HG03469 (cell line): Measurements from ENCODE around the gene ETV3.

ENCODE experiments used
- ATAC-seq: cut with Tn5 transposase; IDR thresholded peaks from one replicate; pipeline ENCODE4 v1.9.1; 2021; ENCODE audit warnings: mild to moderate bottlenecking, moderate library complexity, moderate number of reproducible peaks; ENCODE audit not compliant: unreplicated experiment

The ETV3 gene

DNA sequence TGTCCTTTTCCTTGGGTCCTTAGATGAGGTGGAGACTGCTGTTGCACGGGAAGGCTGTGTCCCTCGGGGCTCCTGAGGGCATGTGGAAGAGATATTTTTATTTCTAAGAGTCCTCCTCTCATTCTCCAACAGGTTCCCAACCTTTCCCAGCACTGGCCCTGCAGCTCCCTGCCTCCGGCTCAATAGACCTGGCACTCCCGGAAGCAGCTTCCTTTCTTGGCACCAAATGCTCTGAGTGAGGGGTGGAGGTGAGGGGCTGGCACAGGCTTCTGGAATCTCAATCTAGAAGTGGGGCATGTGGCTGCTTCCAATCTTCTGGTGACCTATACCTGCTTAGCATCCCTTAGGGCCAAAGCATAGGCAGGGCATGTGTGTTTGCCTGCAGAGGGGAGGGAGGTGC is 43.1 kb downstream of the ETV3 start:
- no peak for ATAC-seq

DNA sequence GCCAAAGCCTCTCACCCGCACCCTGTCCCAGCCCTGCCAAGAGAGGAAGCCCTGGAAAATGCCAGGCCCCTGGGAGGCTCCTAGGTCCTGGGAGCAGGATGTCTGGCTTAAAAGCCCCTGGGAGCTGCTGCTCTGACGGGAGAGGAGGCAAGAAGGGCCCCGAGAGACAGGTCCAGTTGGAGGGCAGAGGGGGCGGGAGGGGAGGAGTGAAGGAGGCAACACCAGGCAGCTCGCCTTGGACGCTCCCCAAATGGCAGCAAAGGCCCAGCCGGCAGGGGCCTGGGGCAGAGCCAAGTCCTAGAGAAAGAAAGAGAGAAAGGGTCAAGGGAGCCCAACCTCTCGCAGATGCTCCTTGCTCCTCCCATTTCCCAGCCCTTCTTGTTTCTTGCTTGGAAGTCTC is 45.4 kb downstream of the ETV3 start:
- ATAC-seq = no peak

DNA sequence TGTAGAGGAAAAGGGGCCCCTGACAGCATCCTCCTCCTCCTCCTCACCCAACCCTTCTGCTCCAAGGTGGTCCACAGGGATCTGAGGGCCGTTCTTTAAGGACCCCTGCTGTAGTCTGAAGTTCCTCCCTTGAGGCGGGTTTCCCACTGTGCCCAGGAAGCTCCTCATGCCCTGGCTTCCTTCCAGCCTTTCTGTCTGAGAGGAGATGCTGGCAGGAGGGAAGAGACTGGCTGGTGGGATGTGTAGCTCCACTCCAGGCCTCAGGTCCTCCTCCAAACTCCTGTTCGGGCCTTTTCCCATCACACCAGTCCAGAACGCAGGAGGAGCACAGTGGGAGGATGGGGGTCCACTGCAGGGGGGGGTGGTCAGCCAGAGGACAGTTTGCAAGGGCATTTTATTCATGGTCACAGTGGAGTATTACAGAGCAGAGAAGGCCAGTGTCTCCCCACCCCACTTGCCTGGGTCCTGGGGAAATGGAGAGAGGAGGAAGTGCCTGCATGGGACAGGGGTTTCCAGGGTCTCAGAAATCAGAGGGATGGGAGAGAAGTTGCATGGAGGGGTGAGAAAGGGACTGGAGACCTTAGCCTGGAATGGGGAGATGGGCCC is 46.4 kb downstream of the ETV3 start:
- no peak for ATAC-seq

DNA sequence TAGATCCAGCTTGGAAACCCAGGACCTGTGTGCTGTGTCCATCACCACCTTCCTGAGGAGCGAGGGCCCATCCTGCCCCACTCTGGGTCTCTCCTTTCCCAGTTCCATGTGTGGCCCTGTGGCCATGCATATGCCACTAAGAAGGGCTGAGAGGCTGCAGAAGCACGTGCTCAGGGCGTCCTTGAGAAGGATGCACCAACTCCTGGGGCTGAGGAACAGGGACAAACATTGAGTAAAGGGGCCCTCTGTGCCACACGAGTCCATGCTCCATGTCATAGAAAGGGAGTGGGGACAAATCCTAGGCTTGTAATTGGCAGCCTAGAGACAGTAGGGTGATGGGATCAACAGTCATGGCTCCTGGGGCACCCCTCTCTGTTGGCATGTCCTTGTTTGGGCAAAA is 47.0 kb downstream of the ETV3 start:
- no peak for ATAC-seq

DNA sequence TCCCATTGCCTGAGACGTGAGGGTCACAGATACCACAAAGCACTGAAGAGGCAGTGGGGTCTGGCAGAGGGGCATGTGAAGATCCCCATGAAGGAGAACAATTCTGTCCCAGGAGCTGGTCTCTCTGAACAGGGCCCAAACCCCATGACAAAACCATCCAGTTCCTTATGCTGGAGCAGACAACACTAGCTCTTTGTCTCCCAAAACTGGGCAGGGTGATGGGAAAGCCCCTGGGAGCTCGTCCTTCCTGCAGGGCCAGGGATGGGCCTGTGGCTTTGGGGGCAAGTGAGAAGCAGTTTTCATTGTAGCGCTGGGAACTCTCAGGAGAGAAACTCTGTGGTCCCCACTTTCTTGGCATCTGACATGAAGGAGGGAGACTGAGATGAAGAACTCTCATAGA is 47.4 kb downstream of the ETV3 start:
- ATAC-seq = no peak

DNA sequence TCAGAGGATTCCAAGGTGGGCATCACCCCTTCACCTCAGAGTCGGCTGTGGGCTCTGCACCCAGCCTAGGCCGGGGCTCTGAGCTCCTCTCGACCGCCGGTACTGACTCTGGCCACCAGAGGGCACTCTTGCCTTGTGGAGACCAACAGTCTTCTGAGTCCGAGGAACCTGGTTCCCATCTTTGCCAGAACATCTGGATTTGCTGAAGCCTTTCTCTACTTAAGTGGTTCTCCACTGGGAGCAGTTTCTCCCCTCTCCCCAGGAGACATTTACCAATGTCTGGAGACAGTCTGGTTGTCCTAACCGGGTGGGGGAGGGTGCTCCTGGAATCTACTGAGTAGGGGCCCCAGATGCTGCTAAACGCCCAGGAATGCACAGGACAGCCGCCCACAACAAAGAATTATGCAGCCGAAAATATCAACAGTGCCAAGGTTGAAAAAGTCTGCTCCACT is 48.0 kb downstream of the ETV3 start:
- ATAC-seq = no peak

DNA sequence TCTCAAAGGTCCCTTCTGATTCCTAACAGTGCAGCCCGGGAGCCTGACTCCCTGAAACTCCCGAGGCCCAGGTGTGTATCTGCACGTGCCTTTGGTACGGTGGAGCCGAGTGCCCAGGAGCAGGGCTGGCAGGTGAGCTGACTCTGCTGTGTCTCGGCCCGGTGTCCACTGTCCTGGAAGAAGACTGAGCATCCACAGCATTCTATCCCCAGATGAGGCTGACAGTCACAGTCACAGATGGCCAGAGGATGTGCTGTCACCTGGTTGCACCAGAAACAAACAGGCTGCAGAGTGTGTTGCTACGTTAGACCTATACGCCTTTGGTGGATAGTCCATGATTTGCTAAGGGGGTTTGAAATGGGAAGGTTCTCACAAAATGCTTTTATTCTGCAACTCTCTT is 48.4 kb downstream of the ETV3 start:
- ATAC-seq = no peak

DNA sequence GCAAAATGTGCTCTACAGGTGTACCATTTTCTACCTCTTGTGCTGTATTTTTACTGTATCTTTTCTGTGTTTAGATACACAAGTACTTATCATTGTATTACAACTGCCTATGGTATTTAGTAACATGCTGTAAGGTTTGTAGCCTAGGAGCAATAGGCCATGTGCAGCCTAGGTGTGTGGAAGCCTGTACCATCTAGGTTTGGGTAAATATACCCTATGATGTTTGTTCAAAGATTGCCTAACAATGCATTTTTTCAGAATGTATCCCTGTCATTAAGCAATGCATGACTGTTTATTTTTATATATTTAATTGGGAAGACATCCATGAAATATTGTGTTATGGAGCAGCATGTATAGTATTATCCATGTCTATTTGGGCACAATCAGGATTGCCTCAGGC is 49.6 kb downstream of the ETV3 start:
- no peak for ATAC-seq

DNA sequence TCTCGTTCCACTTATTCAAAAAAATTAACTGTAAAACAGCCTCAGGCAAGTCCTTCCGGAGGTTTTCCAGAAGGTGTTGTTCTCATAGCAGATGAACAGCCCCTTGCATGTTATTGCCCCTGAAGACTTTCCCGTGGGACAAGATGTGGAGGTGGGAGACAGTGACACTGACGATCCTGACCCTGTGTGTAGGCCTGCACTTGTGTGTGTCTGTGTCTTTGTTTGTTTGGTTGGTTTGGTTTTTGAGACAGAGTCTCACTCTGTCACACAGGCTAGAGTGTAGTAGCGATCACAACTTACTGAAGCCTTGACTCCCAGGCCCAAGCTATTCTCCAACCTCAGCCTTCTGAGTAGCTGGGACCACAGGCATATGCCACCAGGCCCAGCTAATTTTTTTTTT is 51.2 kb downstream of the ETV3 start:
- ATAC-seq = no peak

DNA sequence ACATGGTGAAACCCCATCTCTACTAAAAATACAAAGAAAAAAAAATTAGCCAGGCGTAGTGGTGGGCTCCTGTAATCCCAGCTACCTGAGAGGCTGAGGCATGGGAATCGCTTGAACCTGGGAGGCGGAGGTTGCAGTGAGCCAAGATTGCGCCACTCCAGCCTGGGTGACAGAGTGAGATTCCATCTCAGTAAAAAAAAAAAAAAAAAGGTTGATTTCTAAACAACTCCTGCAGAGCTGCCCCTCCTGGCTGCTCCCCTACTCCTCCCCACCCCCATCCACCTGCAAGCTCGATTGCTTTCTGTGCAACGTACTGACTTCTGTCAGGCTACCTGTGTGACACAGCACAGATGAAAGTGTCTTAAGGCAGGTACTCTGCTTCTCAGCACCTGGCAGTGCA is 51.9 kb downstream of the ETV3 start:
- ATAC-seq = no peak

DNA sequence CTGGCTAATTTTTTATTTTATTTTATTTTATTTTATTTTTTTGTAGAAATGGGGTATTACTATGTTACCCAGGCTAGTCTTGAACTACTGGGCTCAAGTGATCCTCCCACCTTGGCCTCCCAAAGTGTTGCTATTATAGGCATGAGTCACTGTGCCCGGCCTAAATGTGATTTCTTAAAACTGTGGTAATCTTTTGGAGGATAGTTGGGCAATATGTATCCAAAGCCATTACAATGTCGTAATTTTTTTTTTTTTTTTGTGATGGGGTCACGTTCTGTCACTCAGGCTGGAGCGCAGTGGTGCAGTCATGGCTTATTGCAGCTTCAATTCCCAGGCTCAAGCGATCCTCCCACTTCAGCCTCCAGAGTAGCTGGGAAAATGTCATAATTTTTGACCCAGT is 52.8 kb downstream of the ETV3 start:
- no peak for ATAC-seq

DNA sequence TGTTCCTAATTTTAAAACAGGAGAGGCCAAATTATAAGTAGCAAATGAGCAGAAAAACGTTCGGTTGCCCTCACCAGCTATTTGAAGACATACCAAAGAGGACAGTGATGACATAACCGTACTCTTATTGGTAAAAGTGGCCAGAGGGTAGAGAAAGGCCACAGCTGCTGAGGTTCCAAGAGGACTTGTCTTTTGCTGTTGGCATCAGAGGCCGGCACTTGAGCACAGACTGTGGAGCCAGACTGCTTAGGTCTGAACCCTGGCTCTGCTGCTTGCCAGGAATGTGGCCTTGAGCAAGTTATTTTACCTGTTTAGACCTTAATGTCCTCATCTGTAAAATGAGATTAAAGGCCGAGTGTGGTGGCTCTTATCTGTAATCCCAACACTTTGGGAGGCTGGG is 53.5 kb downstream of the ETV3 start:
- ATAC-seq = no peak

DNA sequence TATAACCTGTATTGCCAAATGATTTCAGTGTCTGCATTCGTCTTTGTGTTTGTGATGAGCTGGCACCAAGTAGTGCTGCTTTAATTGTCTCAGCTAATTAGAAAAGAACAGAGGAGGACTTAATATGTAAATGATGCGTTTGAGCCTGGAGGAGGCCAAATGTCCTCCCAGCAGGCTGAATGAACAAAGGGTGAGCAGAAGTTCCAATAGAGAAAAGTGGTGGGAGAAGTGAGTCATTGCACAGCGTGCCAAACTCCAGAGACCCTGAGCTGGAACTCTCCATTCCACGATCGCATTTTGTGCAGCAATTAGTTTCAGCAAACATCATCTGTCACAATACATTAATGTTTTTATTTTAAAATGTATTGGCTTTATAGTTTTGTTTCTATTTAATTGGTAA is 56.5 kb downstream of the ETV3 start:
- no peak for ATAC-seq

DNA sequence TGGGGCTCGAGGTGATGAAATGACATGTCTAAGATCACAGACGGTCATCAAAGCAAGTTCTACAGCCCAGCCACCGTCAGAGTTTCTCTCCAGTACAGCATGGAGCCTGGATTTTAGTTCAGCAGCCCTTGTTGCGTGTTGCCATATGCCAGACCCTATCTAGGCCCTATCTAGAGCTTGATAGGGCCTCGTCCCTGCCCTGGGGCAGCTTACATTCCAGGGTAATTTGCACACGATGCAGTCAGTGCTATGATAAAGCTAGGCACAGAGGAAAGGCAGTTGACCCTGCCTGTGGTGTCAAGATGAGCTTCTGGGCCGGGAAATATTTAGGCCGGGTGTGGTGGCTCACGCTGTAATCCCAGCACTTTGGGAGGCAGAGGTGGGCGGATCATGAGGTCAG is 57.5 kb downstream of the ETV3 start:
- no peak for ATAC-seq

DNA sequence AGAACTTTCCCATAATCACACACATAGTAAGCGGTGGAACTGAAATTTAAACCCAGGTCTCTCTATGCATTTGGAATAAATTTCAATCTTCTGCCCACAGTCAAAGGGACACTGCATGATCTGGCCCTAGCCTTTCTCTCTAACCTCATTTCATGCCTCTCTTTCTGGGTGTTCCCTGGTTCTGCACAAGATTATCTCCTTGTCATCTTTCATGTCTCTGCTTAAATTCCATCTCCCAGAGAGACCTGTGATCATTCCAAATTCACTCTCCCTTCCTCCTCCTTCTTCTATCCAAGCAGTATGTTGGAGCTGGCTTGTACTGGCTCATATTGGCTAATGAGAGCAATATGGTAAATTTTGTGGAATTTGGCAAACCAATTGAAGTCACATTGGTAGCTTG is 60.8 kb downstream of the ETV3 start:
- no peak for ATAC-seq

DNA sequence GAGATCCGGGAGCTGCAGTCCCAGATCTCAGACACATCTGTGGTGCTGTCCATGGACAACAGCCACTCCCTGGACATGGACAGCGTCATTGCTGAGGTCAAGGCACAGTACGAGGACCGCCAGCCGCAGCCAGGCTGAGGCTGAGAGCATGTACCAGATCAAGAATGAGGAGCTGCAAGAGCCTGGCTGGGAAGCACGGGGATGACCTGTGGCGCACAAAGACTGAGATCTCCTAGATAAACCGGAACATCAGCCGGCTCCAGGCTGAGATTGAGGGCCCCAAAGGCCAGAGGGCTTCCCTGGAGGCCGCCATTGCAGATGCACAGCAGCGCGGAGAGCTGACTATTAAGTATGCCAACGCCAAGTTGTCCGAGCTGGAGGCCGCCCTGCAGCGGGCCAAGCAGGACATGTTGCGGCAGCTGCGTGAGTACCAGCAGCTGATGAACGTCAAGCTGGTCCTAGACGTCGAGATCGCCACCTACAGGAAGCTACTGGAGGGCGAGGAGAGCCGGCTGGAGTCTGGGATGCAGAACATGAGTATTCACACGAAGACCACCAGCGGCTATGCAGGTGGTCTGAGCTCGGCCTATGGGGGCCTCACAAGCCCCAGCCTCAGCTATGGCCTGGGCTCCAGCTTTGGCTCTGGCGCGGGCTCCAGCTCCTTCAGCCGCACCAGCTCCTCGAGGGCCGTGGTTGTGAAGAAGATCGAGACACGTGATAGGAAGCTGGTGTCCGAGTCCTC is 64.1 kb downstream of the ETV3 start:
- ATAC-seq = no peak
